Measurements from ENCODE around the gene SERPINB1.

SERPINB1 gene

DNA sequence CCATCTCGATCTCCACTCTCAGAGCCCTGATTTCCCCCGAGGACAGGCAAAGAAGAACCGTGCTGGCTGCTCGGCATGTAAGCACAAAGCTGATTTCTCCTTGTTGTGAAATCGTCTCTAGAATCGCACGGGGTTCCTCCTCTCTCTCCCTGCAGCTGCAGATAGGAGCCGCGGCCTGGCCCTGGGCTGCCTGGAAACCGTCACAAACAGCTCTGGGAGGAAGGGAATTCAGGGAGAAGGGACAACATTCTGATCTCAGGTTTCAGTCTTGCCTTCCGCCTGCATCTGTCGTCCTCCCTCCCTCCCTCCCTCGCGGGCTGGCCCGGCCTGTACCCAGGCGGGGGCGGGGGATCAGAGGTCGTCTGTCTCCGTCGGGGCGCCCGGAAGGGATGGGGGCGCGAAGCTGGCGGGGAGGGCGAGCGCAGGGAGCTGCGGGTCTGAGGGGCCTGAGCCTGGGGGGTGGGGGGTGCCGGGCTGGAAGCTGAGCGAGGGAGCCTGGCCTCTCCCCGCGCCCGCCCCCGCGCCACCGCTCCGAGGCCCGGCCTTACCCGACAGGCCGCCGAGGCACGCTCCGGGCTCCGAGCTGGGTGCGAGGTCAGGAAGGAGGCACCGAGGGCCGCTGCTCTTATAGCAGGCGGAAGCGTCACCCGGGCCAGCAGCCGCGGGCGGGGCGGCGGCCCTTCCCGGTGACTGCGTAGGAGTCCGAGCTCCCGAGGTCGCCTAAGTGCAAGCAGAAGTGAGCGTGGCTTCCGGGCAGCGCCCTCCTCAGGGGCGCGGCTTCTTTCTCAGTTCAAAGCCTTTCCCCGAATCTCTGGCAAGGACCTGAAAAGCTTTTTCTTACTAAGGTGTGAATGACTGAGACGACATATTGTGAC, at the start of gene SERPINB1:
TSS of gene SERPINB1 (minus strand) at position 600 of the 875 bp plus-strand sequence. CDS start 1,277 bp downstream, outside the sequence.
- TF ChIP-seq, protein P1, sequence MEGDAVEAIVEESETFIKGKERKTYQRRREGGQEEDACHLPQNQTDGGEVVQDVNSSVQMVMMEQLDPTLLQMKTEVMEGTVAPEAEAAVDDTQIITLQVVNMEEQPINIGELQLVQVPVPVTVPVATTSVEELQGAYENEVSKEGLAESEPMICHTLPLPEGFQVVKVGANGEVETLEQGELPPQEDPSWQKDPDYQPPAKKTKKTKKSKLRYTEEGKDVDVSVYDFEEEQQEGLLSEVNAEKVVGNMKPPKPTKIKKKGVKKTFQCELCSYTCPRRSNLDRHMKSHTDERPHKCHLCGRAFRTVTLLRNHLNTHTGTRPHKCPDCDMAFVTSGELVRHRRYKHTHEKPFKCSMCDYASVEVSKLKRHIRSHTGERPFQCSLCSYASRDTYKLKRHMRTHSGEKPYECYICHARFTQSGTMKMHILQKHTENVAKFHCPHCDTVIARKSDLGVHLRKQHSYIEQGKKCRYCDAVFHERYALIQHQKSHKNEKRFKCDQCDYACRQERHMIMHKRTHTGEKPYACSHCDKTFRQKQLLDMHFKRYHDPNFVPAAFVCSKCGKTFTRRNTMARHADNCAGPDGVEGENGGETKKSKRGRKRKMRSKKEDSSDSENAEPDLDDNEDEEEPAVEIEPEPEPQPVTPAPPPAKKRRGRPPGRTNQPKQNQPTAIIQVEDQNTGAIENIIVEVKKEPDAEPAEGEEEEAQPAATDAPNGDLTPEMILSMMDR (IDR thresholded peaks at IDR 0.05): peak; percentile 30
- H3K4me3 ChIP-seq (ENCODE audit: low read depth, low read length): peak within 1 kb of the TSS; percentile 58
- H3K79me2 ChIP-seq: no peaks in the 10 kb centered on the region
- H2AFZ ChIP-seq: peak within 1 kb of the TSS; percentile 85
- peak within 1 kb of the TSS; percentile 99 for H3K27ac ChIP-seq
- no peaks in the 10 kb centered on the region for H3K27me3 ChIP-seq (ENCODE audit: control insufficient read depth, insufficient read depth, low read length)
- peak within 1 kb of the TSS; percentile 70 for H3K4me2 ChIP-seq (ENCODE audit: low read length)
- H3K9ac ChIP-seq: peak within 1 kb of the TSS; percentile 63
- peaks cover 44% of the 10 kb centered on the region for H3K4me1 ChIP-seq
- no peaks in the 10 kb centered on the region for H3K9me3 ChIP-seq (ENCODE audit: control insufficient read depth, low read length)
- H3K36me3 ChIP-seq (ENCODE audit: control insufficient read depth, insufficient read depth, low read length): no peaks in the 10 kb centered on the region

DNA sequence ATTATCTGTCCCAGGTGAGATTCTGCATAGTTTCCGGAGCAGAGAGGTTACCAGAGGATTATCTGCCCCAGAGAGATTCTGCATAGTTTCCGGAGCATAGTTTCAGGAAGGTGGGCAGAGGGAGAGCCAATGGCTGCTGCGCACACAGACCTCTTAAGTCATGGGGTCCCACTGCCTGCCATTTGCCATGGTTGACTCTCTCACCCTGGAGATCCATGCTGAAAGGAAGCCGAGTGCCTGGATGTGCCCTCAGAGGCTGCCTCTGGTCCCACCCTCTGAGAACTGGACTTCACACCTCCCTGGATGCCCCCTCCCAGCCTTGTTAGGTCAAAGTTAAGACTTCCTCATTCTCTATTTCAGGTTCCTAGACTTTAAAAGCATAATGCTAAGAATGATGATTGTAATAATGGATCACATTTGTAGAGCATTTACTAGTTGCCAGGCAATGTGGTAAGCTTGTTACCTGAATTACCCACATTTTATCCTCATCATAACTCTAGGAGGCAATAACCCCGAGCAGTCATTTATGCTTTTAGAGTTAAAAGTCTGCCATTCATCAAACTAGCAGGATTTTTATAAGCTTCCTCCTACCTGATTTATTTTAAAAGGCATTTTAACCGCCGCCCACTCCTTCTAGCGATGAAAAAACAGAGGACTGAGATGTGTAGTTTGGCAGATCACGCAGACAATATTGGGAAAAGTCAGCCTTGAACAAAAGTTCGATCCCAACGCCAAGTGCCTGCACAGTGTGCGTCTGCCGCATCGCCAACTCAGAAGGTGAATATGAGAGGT, 49.5 kb upstream of the SERPINB1 start:
- Histone ChIP-seq H3K9ac (no peak overlapping the region), H3K36me3 (ENCODE audit: control insufficient read depth, insufficient read depth, low read length) (no peaks in the 10 kb centered on the region), H3K9me3 (ENCODE audit: control insufficient read depth, low read length) (no peaks in the 10 kb centered on the region), H3K27me3 (ENCODE audit: control insufficient read depth, insufficient read depth, low read length) (no peaks in the 10 kb centered on the region), H3K4me1 (peaks cover 3% of the 10 kb centered on the region), H3K27ac (no peak overlapping the region), H3K4me3 (ENCODE audit: low read depth, low read length) (no peak overlapping the region), H2AFZ (no peak overlapping the region), H3K79me2 (no peaks in the 10 kb centered on the region), H3K4me2 (ENCODE audit: low read length) (no peak overlapping the region)
- TF ChIP-seq, protein P1 (IDR thresholded peaks at IDR 0.05): no peak

DNA sequence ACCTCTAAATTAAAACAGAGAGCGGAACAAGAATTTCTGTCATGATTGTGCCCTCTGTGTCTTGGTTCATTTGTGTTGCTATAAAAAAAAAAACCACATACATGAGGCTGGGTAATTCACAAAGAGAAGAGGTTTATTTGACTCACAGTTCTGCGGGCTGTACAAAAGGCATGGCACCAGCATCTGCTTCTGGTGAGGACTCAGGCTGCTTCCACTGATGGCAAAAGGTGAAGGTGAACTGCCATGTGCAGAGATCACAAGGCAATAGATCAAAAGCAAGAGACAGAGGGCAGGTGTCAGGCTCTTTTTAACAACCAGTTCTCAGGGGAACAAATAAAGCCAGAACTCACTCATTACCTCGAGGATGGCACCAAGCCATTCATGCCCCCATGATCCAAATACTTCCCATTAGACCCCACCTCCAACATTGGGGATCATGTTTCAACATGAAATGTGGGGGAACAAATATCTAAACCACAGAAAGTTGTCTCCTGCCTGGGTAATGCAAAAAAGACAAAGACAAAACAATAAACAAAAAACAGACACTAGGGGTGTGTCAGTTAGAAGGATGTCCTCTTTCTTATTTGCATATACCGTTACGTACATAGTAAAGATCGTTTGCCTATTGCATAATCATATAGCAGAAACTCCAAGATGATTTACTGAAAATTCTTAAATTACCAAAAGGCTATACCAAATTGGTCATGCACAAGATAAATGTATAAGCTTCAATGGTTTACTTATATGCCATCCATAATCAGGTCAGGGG, 44.5 kb upstream of the SERPINB1 start:
- Histone ChIP-seq H3K4me3 (ENCODE audit: low read depth, low read length) (no peak overlapping the region), H3K9ac (no peak overlapping the region), H3K36me3 (ENCODE audit: control insufficient read depth, insufficient read depth, low read length) (no peaks in the 10 kb centered on the region), H3K4me1 (no peaks in the 10 kb centered on the region), H3K9me3 (ENCODE audit: control insufficient read depth, low read length) (no peaks in the 10 kb centered on the region), H3K4me2 (ENCODE audit: low read length) (no peak overlapping the region), H3K27me3 (ENCODE audit: control insufficient read depth, insufficient read depth, low read length) (no peaks in the 10 kb centered on the region), H3K79me2 (no peaks in the 10 kb centered on the region), H2AFZ (no peak overlapping the region), H3K27ac (no peak overlapping the region)
- TF ChIP-seq, protein P1 (IDR thresholded peaks at IDR 0.05): no peak

DNA sequence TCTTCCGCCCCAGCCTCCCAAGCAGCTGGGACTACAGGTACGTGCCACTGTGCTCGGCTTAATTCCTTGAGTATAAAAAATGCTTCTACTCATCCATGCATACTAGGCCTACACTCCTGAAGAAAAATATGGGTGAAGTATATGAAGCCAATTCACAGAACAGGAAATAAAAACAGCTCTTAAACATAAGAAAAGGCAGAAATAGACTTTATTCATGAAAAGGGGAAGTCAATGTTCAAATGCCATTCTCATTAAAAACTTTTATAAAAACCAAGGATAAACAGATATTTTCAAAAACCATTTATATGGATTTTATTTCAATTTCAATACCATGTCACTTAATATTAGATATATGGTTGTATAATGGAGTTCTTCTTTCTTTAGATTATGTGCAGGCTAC, 43.1 kb upstream of the SERPINB1 start:
- Histone ChIP-seq H3K4me2 (ENCODE audit: low read length) (no peak overlapping the region), H3K9me3 (ENCODE audit: control insufficient read depth, low read length) (no peaks in the 10 kb centered on the region)
- TF ChIP-seq, protein P1 (IDR thresholded peaks at IDR 0.05): no peak

More for the DNA sequence above, 43.1 kb upstream of the SERPINB1 start:
- Histone ChIP-seq H3K4me1 (no peaks in the 10 kb centered on the region), H3K36me3 (ENCODE audit: control insufficient read depth, insufficient read depth, low read length) (no peaks in the 10 kb centered on the region), H2AFZ (no peak overlapping the region), H3K27ac (no peak overlapping the region), H3K79me2 (no peaks in the 10 kb centered on the region), H3K4me3 (ENCODE audit: low read depth, low read length) (no peak overlapping the region), H3K27me3 (ENCODE audit: control insufficient read depth, insufficient read depth, low read length) (no peaks in the 10 kb centered on the region), H3K9ac (no peak overlapping the region)
